Ovary (tissue), 3 donors: Measurements from ENCODE around the gene PLXNB1.

Experiments used
- CTCF ChIP-seq, 3 donors: fragments of 450-650 bp in 2 of 3; fragments of 200-600 bp in 1 of 3; IDR thresholded peaks; one replicate each; pipeline versions ENCODE4 v1.5.1 to v1.8.0; 2016 to 2022; ENCODE audit warnings: antibody characterized with exemption in 3 of 3, mild to moderate bottlenecking in 1 of 3
- EP300 ChIP-seq: sonication (generic); formaldehyde crosslinking; IDR thresholded peaks from one replicate; pipeline ENCODE4 v1.6.1; 2017; ENCODE audit warnings: antibody characterized with exemption
- POLR2A ChIP-seq: fragments of 450-650 bp; IDR thresholded peaks from one replicate; pipeline ENCODE4 v1.6.1; 2017; ENCODE audit warnings: antibody characterized with exemption, mild to moderate bottlenecking, moderate library complexity
- donor health status: DM: no; HTN: no; CAD: no.

DNA sequence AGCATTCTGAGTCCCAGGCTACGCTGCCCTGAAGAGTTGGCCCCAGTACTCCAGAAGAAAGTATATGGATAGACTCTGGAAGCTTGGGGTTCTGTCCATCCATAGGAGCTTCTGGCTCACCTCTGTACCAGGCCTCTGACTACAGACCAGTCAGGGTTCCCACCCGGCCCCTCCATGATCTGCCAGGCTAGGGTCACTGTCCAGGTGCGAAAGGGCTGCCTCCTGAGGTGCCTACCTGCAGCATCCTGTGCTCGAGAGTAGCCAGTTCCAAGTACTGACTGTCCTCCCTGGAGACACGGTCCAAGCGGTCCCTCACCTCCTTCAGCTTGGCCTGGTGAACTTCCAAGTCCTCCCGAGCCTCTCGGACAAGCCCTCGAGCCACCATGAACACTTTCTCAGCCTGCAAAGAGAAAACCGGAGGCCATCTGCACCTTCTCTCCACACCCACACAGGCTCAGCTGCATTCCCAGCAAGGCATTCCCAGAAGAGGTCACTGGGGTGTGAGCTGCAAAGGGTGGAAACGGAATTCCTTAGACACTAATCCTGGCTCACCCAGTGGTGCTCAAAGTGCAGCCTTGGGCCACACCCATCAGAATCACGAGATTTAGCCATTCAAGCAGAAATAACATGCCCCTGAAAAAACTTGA, 3.7 kb upstream of the PLXNB1 start:
- TF ChIP-seq CTCF (IDR thresholded peaks at IDR 0.05) (no peak), EP300 (no peak), POLR2A (no peak)
